Fibroblast of the aortic adventitia (primary cell): ENCODE results near the gene P3H2. TPM values are rescaled to one million over a fixed set of nuclear protein-coding genes. Genes with fewer than 3 reads are reported as not detected.
A peak's percentile ranks its signal among the peaks of the same experiment; 100 is the strongest.

Experiments used
- DNase-seq: peaks from one replicate; pipeline ENCODE4 v3.0.0-alpha.2; 2010; ENCODE audit warnings: low read depth
- H3K4me3 ChIP-seq: 2 replicates; pipeline ENCODE4 v1.5.1; 2011; ENCODE audit warnings: low read depth, mild to moderate bottlenecking, control low read depth, low read length, moderate library complexity
- CTCF ChIP-seq: IDR thresholded peaks from 2 replicates; pipeline ENCODE4 v1.5.1; 2011; ENCODE audit warnings: mild to moderate bottlenecking, low read length, control low read depth, inconsistent platforms; ENCODE audit not compliant: insufficient read depth
- total RNA-seq: library from RNA; depleted of rRNA; stranded (reverse); fragments of >200 nt; gene quantifications from 2 replicates; pipeline ENCODE4 v1.2.3, GENCODE V29; 2012; ENCODE audit warnings: low replicate concordance

The P3H2 gene
- total RNA-seq, 1 donor = 4.0 TPM

GRCh38 chr3:189941125-189941524 lies 179.6 kb downstream of the P3H2 start:
- no peak for DNase-seq
- H3K4me3 ChIP-seq = no peak overlapping the region
- no peak for TF ChIP-seq CTCF

GRCh38 chr3:189937302-189938127 lies 183.2 kb downstream of the P3H2 start:
- TF ChIP-seq CTCF = no peak
- H3K4me3 ChIP-seq = no peak overlapping the region
- DNase-seq = peak; percentile 98

GRCh38 chr3:189936201-189936945 lies 184.3 kb downstream of the P3H2 start:
- TF ChIP-seq CTCF = no peak
- DNase-seq = peak; percentile 2
- H3K4me3 ChIP-seq = no peak overlapping the region

GRCh38 chr3:189927975-189928895 lies 192.5 kb downstream of the P3H2 start:
- TF ChIP-seq CTCF = no peak
- H3K4me3 ChIP-seq = no peak overlapping the region
- peak; percentile 25 for DNase-seq

- no peak for TF ChIP-seq CTCF
- no peak overlapping the region for H3K4me3 ChIP-seq
Measured at GRCh38 chr3:189921770-189922169, 198.9 kb downstream of the P3H2 start.

GRCh38 chr3:189914799-189915198 lies 205.9 kb downstream of the P3H2 start:
- no peak overlapping the region for H3K4me3 ChIP-seq
- peak; percentile 94 for DNase-seq
- no peak for TF ChIP-seq CTCF

More at GRCh38 chr3:189921770-189922169, 198.9 kb downstream of the P3H2 start:
- no peak for DNase-seq
